NCI-H1105 treated with DMSO at 0.1 percent for 48 hours (cell line): Measurements from ENCODE around the gene LRRC71.

Experiments
- DNase-seq: peaks from one replicate; lab custom pipeline; 2025; lab: John Stamatoyannopoulos, UW

LRRC71 gene

GRCh38 chr1:156920233-156921052, at the start of gene LRRC71:
TSS of gene LRRC71 (plus strand) at chr1:156920632. CDS start at chr1:156920804, 172 bp downstream.
- no peak for DNase-seq

- DNase-seq: no peak
Measured at GRCh38 chr1:156873659-156874058, 46.8 kb upstream of the LRRC71 start.

GRCh38 chr1:156874142-156874541, 46.3 kb upstream of the LRRC71 start:
- DNase-seq: no peak

- DNase-seq: no peak
Measured at GRCh38 chr1:156874572-156875340, 45.7 kb upstream of the LRRC71 start.

GRCh38 chr1:156875341-156875615, 45.2 kb upstream of the LRRC71 start:
- no peak for DNase-seq

GRCh38 chr1:156876281-156876680, 44.2 kb upstream of the LRRC71 start:
- DNase-seq: no peak

GRCh38 chr1:156877433-156878170, 42.8 kb upstream of the LRRC71 start:
- no peak for DNase-seq

DNA sequence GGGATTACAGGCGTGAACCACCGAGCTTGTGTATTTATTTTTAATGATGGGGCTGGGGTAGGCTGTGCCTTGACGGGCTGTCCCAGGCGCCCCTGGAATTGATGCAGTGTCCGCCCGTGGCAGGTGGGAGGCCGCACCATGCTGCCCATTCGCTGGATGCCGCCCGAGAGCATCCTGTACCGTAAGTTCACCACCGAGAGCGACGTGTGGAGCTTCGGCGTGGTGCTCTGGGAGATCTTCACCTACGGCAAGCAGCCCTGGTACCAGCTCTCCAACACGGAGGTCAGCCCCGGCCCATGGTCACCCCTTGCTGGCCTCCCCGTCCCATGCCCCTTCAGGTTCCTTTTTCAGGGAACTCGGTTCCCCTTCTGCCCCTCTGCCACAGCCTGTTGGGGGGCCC, 40.6 kb upstream of the LRRC71 start:
- no peak for DNase-seq

- no peak for DNase-seq
Measured at GRCh38 chr1:156880473-156880872, 40.0 kb upstream of the LRRC71 start.

DNA sequence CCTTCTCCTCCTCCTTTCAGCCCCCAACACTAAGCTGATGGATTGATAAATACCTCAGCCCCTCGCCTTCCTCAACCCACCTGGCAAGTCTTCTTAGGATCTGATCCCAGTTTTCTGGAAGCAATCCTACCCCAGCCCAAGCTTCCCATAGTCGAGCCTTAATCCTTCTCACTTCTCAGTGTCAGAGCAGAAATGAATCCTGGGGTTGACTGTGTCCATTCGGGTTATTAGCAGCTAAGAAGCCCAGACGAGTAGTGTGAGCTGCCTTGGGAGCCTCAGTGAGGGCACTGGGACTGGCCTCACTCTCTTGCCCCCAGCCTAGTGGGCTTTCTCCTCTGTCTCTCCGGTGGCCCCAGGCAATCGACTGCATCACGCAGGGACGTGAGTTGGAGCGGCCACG, 39.3 kb upstream of the LRRC71 start:
- DNase-seq: no peak

DNA sequence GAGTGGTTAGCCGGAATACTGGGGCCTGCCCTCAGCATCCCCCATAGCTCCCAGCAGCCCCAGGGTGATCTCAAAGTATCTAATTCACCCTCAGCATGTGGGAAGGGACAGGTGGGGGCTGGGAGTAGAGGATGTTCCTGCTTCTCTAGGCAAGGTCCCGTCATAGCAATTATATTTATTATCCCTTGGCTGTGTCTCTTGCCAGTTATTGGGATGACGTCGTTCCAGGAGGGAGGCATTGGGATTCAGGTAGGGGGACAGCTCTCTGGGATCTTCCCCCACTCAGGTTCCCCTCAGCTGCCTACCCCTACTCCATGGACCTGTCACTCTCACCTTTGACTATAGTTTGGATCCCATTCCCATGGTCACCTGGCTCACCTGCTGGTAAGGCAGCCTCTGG, 38.8 kb upstream of the LRRC71 start:
- DNase-seq: no peak

DNA sequence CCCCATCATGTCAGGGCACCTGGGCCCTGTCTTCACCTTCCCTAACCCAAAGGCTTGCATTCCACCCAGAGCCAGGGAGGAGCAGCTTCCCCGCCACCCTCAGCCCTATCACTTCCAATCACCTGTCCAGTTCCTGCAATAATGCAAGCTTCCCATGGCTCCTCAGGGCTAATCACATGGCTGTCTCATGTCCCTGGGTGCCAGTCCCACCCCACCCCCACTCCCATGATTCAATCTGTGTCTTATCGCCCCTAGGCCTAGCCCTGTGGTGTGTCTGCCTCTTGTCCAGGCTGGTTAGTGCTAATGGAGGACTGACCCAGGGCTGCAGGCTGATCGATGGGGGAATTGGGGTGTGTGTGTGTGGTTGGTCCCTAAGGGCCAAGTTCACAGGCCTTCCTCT, 37.9 kb upstream of the LRRC71 start:
- DNase-seq: no peak

DNA sequence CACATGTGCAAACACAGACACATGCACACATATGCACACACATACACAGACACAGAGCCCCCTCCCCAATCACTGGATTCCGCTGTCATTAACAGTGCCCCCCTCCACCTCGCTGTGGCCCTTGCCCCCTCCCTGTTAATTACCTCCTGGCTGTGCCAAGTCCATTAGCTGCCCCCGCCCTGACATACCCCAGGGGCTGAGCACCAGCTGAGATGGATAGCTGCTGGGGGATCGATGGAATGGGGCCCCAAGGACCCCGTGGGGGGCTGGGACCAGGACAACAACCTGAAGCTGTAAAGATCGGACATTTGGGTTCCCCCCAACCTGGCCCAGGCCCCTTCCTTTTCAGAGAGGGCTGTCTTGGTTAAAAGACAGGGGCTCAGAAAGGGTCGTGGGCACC, 36.5 kb upstream of the LRRC71 start:
- DNase-seq: no peak

GRCh38 chr1:156884560-156885184, 35.8 kb upstream of the LRRC71 start:
- DNase-seq: no peak

DNA sequence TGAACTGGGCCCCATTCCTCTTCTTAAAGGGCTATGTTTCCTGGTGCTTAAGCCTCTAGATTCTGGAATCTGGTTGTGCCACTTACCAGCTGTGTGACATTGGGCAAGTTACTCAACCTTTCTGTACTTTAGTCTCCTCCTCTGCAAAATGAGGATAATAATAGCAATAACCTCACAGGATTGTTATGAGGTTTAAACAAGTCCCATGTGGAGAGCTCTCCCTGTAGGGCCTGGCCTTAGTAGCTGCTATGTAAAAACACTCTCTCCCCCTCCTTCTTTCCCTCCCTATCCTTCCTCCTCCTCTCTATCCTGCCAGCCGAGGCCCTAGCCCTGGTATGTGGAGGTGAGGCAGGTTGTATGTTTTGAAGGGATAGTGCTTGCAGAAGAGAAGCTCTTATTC, 35.1 kb upstream of the LRRC71 start:
- DNase-seq: no peak

DNA sequence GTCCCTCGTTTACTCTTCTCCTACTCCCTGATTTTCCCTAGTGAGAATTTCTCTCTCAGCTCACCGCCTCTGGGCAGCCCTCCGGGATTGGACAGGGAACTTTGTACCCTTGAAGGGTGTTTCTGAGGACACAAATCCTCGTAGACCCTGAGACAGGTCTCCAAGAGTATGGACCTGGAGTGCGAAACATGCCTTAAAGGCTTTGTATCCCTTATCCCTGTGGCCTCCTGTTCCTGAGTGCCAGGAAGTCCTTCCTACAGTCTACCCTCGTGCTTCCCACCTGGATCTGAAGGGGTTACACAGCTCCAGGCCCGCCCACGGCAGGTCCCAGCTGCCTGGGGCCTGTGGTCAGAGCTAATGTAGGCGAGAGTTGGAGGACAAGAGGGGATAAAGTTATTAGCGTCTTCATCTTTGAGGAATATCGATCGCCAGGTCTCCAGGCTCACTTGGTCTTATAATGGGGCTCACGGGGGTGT, 34.5 kb upstream of the LRRC71 start:
- DNase-seq: no peak

GRCh38 chr1:156886583-156887281, 33.7 kb upstream of the LRRC71 start:
- DNase-seq: no peak

- no peak for DNase-seq
Measured at GRCh38 chr1:156887317-156887716, 33.1 kb upstream of the LRRC71 start.

- no peak for DNase-seq
Measured at GRCh38 chr1:156887734-156888133, 32.7 kb upstream of the LRRC71 start.

DNA sequence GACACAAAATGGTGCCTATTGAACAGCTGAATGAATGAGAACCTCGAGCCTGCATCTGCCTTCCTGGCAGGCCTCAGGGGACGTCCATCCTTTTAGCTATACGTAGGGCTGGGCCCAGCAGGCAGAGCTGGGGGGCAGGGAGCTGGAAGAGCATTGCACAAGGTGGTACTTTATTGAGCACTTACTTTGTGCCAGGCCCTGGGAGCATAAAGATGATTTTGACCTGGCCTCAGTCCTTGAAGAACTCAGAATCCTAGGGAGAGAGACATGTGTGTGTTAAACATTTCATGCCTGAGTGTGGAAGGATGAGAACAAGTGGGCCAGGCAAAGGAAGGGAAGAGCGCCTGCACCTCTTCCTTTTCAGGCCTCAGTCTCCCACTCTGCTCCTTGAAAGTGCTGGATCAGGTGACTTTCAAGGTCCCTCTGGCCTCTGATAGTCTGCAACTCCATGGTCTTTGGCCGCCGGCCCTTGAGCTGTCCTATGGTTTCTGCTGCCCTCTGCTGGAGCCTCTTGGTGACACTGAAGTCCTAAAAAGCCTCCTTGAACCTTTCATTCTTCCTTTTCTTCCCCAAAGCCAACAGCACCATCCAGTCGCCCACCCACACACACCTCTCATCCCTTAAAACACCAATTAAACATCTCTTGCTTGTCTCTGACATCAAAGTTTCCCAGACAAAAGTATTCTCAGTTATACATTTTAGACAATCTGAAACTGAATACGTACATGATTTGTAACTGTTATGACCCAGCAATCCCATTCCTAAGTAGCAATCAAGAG, 30.4 kb upstream of the LRRC71 start:
- DNase-seq: peak; percentile 78
